ENCODE measurements around the gene INTS2.

DNA sequence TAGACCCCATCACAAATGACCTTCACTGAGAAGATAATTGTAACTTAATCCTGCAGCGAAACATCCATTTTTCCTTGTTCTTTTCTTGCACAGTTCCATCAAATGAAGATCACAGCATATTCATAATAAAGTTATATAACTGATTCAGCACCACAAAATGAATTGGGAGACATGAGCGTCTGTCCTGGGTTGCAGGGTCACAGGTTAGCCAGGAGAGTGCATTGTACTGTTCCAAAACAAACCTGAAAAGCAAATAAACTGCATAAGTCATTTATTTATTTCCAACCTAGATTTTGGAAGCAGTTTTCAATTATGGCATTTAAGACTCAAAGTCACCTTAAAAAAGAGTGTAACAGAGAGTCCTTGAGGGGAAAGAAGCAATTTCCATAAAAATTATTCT, 18.6 kb upstream of the INTS2 start:
- TF ChIP-seq, protein P1, sequence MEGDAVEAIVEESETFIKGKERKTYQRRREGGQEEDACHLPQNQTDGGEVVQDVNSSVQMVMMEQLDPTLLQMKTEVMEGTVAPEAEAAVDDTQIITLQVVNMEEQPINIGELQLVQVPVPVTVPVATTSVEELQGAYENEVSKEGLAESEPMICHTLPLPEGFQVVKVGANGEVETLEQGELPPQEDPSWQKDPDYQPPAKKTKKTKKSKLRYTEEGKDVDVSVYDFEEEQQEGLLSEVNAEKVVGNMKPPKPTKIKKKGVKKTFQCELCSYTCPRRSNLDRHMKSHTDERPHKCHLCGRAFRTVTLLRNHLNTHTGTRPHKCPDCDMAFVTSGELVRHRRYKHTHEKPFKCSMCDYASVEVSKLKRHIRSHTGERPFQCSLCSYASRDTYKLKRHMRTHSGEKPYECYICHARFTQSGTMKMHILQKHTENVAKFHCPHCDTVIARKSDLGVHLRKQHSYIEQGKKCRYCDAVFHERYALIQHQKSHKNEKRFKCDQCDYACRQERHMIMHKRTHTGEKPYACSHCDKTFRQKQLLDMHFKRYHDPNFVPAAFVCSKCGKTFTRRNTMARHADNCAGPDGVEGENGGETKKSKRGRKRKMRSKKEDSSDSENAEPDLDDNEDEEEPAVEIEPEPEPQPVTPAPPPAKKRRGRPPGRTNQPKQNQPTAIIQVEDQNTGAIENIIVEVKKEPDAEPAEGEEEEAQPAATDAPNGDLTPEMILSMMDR (IDR thresholded peaks at IDR 0.05; ENCODE audit: borderline replicate concordance, extremely low read depth, low read length, poor library complexity, severe bottlenecking), result no peak
- TF ChIP-seq EZH2 (IDR thresholded peaks at IDR 0.05; ENCODE audit: borderline replicate concordance, low read depth, low read length, severe bottlenecking), result no peak
